Activated T-helper 17 cell treated with anti-CD3 and anti-CD28 coated beads, Interleukin-2, amount 50 U/mL, for 72 hours (primary cell): ENCODE measurements around the gene STK11. TPM values are rescaled to one million over a fixed set of nuclear protein-coding genes. Genes with fewer than 3 reads are reported as not detected.

Experiments
- ATAC-seq: fragments of 150-1000 bp; cut with Tn5 transposase; replicated peaks from 2 replicates; pipeline ENCODE4 v1.10.0; 2021; ENCODE audit warnings: mild to moderate bottlenecking, moderate library complexity
- H3K27ac Mint-ChIP-seq: one replicate; pipeline ENCODE4 v1.8.0; 2022; ENCODE audit warnings: mixed read lengths
- H3K27me3 Mint-ChIP-seq: one replicate; pipeline ENCODE4 v1.8.0; 2022; ENCODE audit warnings: mixed read lengths
- H3K36me3 Mint-ChIP-seq: one replicate; pipeline ENCODE4 v1.8.0; 2022; ENCODE audit warnings: low read depth, mild to moderate bottlenecking, mixed read lengths
- H3K4me1 Mint-ChIP-seq: one replicate; pipeline ENCODE4 v1.8.0; 2022; ENCODE audit warnings: mixed read lengths
- H3K4me3 Mint-ChIP-seq: one replicate; pipeline ENCODE4 v1.8.0; 2022; ENCODE audit warnings: mild to moderate bottlenecking, mixed read lengths
- H3K9me3 Mint-ChIP-seq: one replicate; pipeline ENCODE4 v1.8.0; 2022; ENCODE audit warnings: mixed read lengths
- total RNA-seq, 2 donors: library from RNA; stranded (reverse); gene quantifications; one replicate each; pipeline ENCODE4 v1.2.3, GENCODE V29; 2022

STK11 gene
- total RNA-seq, 2 donors from 2014 or later = 77.0 to 86.6 TPM

- peaks cover 69% of the 10 kb centered on the region for H3K36me3 Mint-ChIP-seq
- ATAC-seq = no peak
Observed at GRCh38 chr19:1258163-1258492, 52.5 kb downstream of the STK11 start.

GRCh38 chr19:1258707-1259205, 53.2 kb downstream of the STK11 start:
- H3K4me3 Mint-ChIP-seq = peak overlapping the region; percentile 93
- ATAC-seq = no peak
- peak overlapping the region; percentile 95 for H3K27ac Mint-ChIP-seq
- H3K27me3 Mint-ChIP-seq = no peaks in the 10 kb centered on the region
- no peaks in the 10 kb centered on the region for H3K9me3 Mint-ChIP-seq
- peaks cover 63% of the 10 kb centered on the region for H3K36me3 Mint-ChIP-seq
- peaks cover 9% of the 10 kb centered on the region for H3K4me1 Mint-ChIP-seq

More at GRCh38 chr19:1258163-1258492, 52.5 kb downstream of the STK11 start:
- Mint-ChIP-seq H3K9me3 (no peaks in the 10 kb centered on the region), H3K27ac (peak overlapping the region; percentile 85), H3K27me3 (no peaks in the 10 kb centered on the region), H3K4me3 (peak overlapping the region; percentile 93), H3K4me1 (peaks cover 9% of the 10 kb centered on the region)

GRCh38 chr19:1259206-1259875, 53.8 kb downstream of the STK11 start:
- Mint-ChIP-seq H3K4me1 (peaks cover 9% of the 10 kb centered on the region), H3K36me3 (peaks cover 62% of the 10 kb centered on the region), H3K9me3 (no peaks in the 10 kb centered on the region), H3K4me3 (peak overlapping the region; percentile 93), H3K27me3 (no peaks in the 10 kb centered on the region), H3K27ac (peak overlapping the region; percentile 95)
- ATAC-seq = peak; percentile 50

- peaks cover 54% of the 10 kb centered on the region for H3K36me3 Mint-ChIP-seq
- no peaks in the 10 kb centered on the region for H3K9me3 Mint-ChIP-seq
- H3K27me3 Mint-ChIP-seq = no peaks in the 10 kb centered on the region
- peak overlapping the region; percentile 93 for H3K4me3 Mint-ChIP-seq
- peaks cover 9% of the 10 kb centered on the region for H3K4me1 Mint-ChIP-seq
- ATAC-seq = peak; percentile 45
- peak overlapping the region; percentile 95 for H3K27ac Mint-ChIP-seq
Observed at GRCh38 chr19:1259876-1260748, 54.5 kb downstream of the STK11 start.

GRCh38 chr19:1260749-1261537, 55.4 kb downstream of the STK11 start:
- peaks cover 46% of the 10 kb centered on the region for H3K36me3 Mint-ChIP-seq
- H3K9me3 Mint-ChIP-seq = no peaks in the 10 kb centered on the region
- peak; percentile 84 for ATAC-seq
- no peaks in the 10 kb centered on the region for H3K27me3 Mint-ChIP-seq
- H3K4me3 Mint-ChIP-seq = peak overlapping the region; percentile 93
- peaks cover 9% of the 10 kb centered on the region for H3K4me1 Mint-ChIP-seq
- peak overlapping the region; percentile 95 for H3K27ac Mint-ChIP-seq

- Mint-ChIP-seq H3K4me3 (peak overlapping the region; percentile 93), H3K36me3 (peaks cover 41% of the 10 kb centered on the region), H3K27me3 (no peaks in the 10 kb centered on the region), H3K27ac (peak overlapping the region; percentile 87), H3K4me1 (peaks cover 9% of the 10 kb centered on the region), H3K9me3 (no peaks in the 10 kb centered on the region)
- no peak for ATAC-seq
Observed at GRCh38 chr19:1261538-1261797, 55.9 kb downstream of the STK11 start.

GRCh38 chr19:1261798-1262622, 56.4 kb downstream of the STK11 start:
- H3K4me1 Mint-ChIP-seq = peaks cover 9% of the 10 kb centered on the region
- H3K9me3 Mint-ChIP-seq = no peaks in the 10 kb centered on the region
- no peak for ATAC-seq
- peak overlapping the region; percentile 93 for H3K4me3 Mint-ChIP-seq
- H3K27ac Mint-ChIP-seq = peak overlapping the region; percentile 87
- peaks cover 37% of the 10 kb centered on the region for H3K36me3 Mint-ChIP-seq
- no peaks in the 10 kb centered on the region for H3K27me3 Mint-ChIP-seq

GRCh38 chr19:1262623-1263123, 57.1 kb downstream of the STK11 start:
- Mint-ChIP-seq H3K9me3 (no peaks in the 10 kb centered on the region), H3K27ac (no peak overlapping the region), H3K4me3 (peak overlapping the region; percentile 93), H3K36me3 (peaks cover 31% of the 10 kb centered on the region), H3K27me3 (no peaks in the 10 kb centered on the region), H3K4me1 (peaks cover 9% of the 10 kb centered on the region)
- no peak for ATAC-seq

GRCh38 chr19:1263188-1263587, 57.6 kb downstream of the STK11 start:
- H3K27ac Mint-ChIP-seq = peak overlapping the region; percentile 65
- peaks cover 25% of the 10 kb centered on the region for H3K36me3 Mint-ChIP-seq
- H3K4me1 Mint-ChIP-seq = peaks cover 8% of the 10 kb centered on the region
- peak overlapping the region; percentile 93 for H3K4me3 Mint-ChIP-seq
- no peak for ATAC-seq
- no peaks in the 10 kb centered on the region for H3K9me3 Mint-ChIP-seq
- no peaks in the 10 kb centered on the region for H3K27me3 Mint-ChIP-seq

GRCh38 chr19:1264801-1265614, 59.4 kb downstream of the STK11 start:
- Mint-ChIP-seq H3K9me3 (no peaks in the 10 kb centered on the region), H3K36me3 (peaks cover 22% of the 10 kb centered on the region), H3K4me3 (peak overlapping the region; percentile 52), H3K4me1 (peaks cover 16% of the 10 kb centered on the region), H3K27me3 (no peaks in the 10 kb centered on the region), H3K27ac (peak overlapping the region; percentile 4)
- no peak for ATAC-seq

- H3K27ac Mint-ChIP-seq = peak overlapping the region; percentile 4
- H3K9me3 Mint-ChIP-seq = no peaks in the 10 kb centered on the region
- H3K36me3 Mint-ChIP-seq = peaks cover 28% of the 10 kb centered on the region
- H3K27me3 Mint-ChIP-seq = no peaks in the 10 kb centered on the region
- peak; percentile 3 for ATAC-seq
- H3K4me3 Mint-ChIP-seq = peak overlapping the region; percentile 52
- H3K4me1 Mint-ChIP-seq = peaks cover 20% of the 10 kb centered on the region
Observed at GRCh38 chr19:1265615-1266128, 60.1 kb downstream of the STK11 start.

- Mint-ChIP-seq H3K9me3 (no peaks in the 10 kb centered on the region), H3K27ac (no peak overlapping the region), H3K4me3 (peak overlapping the region; percentile 52), H3K36me3 (peaks cover 33% of the 10 kb centered on the region), H3K27me3 (no peaks in the 10 kb centered on the region), H3K4me1 (peaks cover 25% of the 10 kb centered on the region)
- ATAC-seq = peak; percentile 45
Observed at GRCh38 chr19:1266129-1266915, 60.7 kb downstream of the STK11 start.
